HepG2 (cell line): ENCODE data around the gene NFAT5. TPM values are rescaled to one million over a fixed set of nuclear protein-coding genes. Genes with fewer than 3 reads are reported as not detected.

ENCODE experiments used
- ATAC-seq: fragments of 200-7000 bp; cut with Tn5 transposase; 3 replicates; pipeline ENCODE4 v1.9.1; 2020; ENCODE audit warnings: mild to moderate bottlenecking, moderate library complexity
- BruUV-seq: library from RNA; stranded (reverse); fragments of 400-500 nt; replicated peaks from 2 replicates; lab custom pipeline; 2021; lab: Mats Ljungman, UMichigan
- CTCF ChIA-PET: fragments of 300-600 bp; formaldehyde crosslinking; extraction: SDS; loops from one replicate; lab custom pipeline; 2021; ENCODE audit warnings: low total read pairs, inconsistent platforms, low intra/inter-chr PET ratio; lab: Yijun Ruan, JAX
- POLR2A ChIA-PET: fragments of 350-600 bp; sonication (Branson Sonifier 250); formaldehyde crosslinking; loops from one replicate; lab custom pipeline; 2020; ENCODE audit warnings: antibody characterized with exemption, inconsistent platforms; lab: Yijun Ruan, JAX
- DNase-seq: peaks from one replicate; pipeline ENCODE4 v3.0.0-alpha.2; 2015; ENCODE audit warnings: low spot score
- FAIRE-seq: peaks from 3 replicates; lab custom pipeline; 2011; peaks lifted over from hg19 to GRCh38; lab: Jason Lieb, UNC
- H2AFZ ChIP-seq: one replicate; pipeline ENCODE4 v1.6.1; 2011; ENCODE audit warnings: low read length, inconsistent platforms
- H3K27ac ChIP-seq: fragments of 300-600 bp; 3 replicates; pipeline ENCODE4 v1.8.0; 2011; ENCODE audit warnings: mixed run types, mild to moderate bottlenecking, mixed read lengths, low read length, inconsistent platforms; ENCODE audit not compliant: insufficient read depth; ENCODE audit errors: extremely low read length
- H3K27me3 ChIP-seq, 2 experiments: fragments of 200-600 bp in 1 of 2; 2 replicates in 1 of 2; 3 replicates in 1 of 2; pipeline versions ENCODE4 v1.6.0 to v1.8.0; 2011; ENCODE audit warnings: low read length in 2 of 2, mild to moderate bottlenecking in 2 of 2, moderate library complexity in 2 of 2, inconsistent platforms in 1 of 2; ENCODE audit not compliant: insufficient read depth in 2 of 2, control insufficient read depth in 1 of 2
- H3K36me3 ChIP-seq, 2 experiments: fragments of 200-600 bp in 1 of 2; replicated peaks in 1 of 2; 2 replicates in 1 of 2; 3 replicates in 1 of 2; pipeline versions ENCODE4 v1.5.1 to v1.8.0; 2011; ENCODE audit warnings: low read length in 2 of 2, inconsistent platforms in 1 of 2; ENCODE audit not compliant: insufficient read depth in 2 of 2, control insufficient read depth in 1 of 2
- H3K4me1 ChIP-seq: 2 replicates; pipeline ENCODE4 v1.5.1; 2012; ENCODE audit warnings: low read length, inconsistent platforms; ENCODE audit not compliant: insufficient read depth
- H3K4me2 ChIP-seq: 2 replicates; pipeline ENCODE4 v1.6.0; 2011; ENCODE audit warnings: low read depth, low read length, inconsistent platforms
- H3K4me3 ChIP-seq, 3 experiments: fragments of 200-600 bp in 1 of 3; sonication (generic), shearing (Covaris generic) in 1 of 3; replicated peaks in 1 of 3; 2 replicates each; pipeline ENCODE4 v1.5.1; 2011 to 2016; ENCODE audit warnings: low read length in 3 of 3, inconsistent platforms in 2 of 3, low read depth in 2 of 3, mild to moderate bottlenecking in 2 of 3, control low read depth in 1 of 3, mixed read lengths in 1 of 3; ENCODE audit not compliant: insufficient read depth in 1 of 3
- H3K79me2 ChIP-seq: one replicate; pipeline ENCODE4 v1.6.1; 2011; ENCODE audit warnings: low read length, inconsistent platforms; ENCODE audit not compliant: insufficient read depth
- H3K9ac ChIP-seq: 2 replicates; pipeline ENCODE4 v1.6.0; 2011; ENCODE audit warnings: mild to moderate bottlenecking, low read depth, low read length, inconsistent platforms; ENCODE audit not compliant: insufficient read depth
- H3K9me3 ChIP-seq: 2 replicates; pipeline ENCODE4 v1.5.1; 2012; ENCODE audit warnings: mild to moderate bottlenecking, low read length
- H4K20me1 ChIP-seq: 2 replicates; pipeline ENCODE4 v1.6.0; 2011; ENCODE audit warnings: inconsistent platforms, mild to moderate bottlenecking, low read length, moderate library complexity; ENCODE audit not compliant: insufficient read depth
- ATF1 ChIP-seq: IDR thresholded peaks from 2 replicates; pipeline ENCODE4 v1.6.1; 2016; ENCODE audit warnings: mild to moderate bottlenecking, control low read depth
- LCORL ChIP-seq, 2 experiments: fragments of 450-650 bp in 1 of 2; sonication (generic) in 1 of 2; formaldehyde crosslinking in 1 of 2; IDR thresholded peaks; 2 replicates each; pipeline versions ENCODE4 v1.5.0 to v1.6.1; 2017 to 2020; ENCODE audit warnings: antibody characterized with exemption in 1 of 2, missing genetic modification reagents in 1 of 2
- NCOA2 ChIP-seq: sonication (generic); formaldehyde crosslinking; IDR thresholded peaks from 2 replicates; pipeline ENCODE4 v1.8.0; 2022; ENCODE audit warnings: inconsistent platforms
- SALL1 ChIP-seq: sonication (generic); formaldehyde crosslinking; IDR thresholded peaks from 2 replicates; pipeline ENCODE4 v1.8.0; 2022; ENCODE audit warnings: mild to moderate bottlenecking, missing genetic modification reagents
- THAP11 ChIP-seq: IDR thresholded peaks from 2 replicates; pipeline ENCODE4 v1.6.1; 2016; ENCODE audit warnings: missing biosample characterization, missing genetic modification reagents
- ZNF121 ChIP-seq: sonication (generic); formaldehyde crosslinking; IDR thresholded peaks from 2 replicates; pipeline ENCODE4 v1.5.0; 2020; ENCODE audit warnings: mild to moderate bottlenecking, missing genetic modification reagents
- ZNF274 ChIP-seq: sonication (generic); formaldehyde crosslinking; IDR thresholded peaks from 2 replicates; pipeline ENCODE4 v1.5.1; 2020; ENCODE audit warnings: mild to moderate bottlenecking, missing genetic modification reagents
- ZNF558 ChIP-seq: sonication (generic); formaldehyde crosslinking; IDR thresholded peaks from 2 replicates; pipeline ENCODE4 v1.9.0; 2022; ENCODE audit warnings: mild to moderate bottlenecking, missing genetic modification reagents, borderline replicate concordance
- WGBS: methylation state at CpG from one replicate; pipeline ENCODE4 v1.1.6; 2017; ENCODE audit warnings: low lambda C conversion rate; 5-methylcytosine and 5-hydroxymethylcytosine counted together
- in situ Hi-C: cut with HindIII; loops from 2 replicates; pipeline ENCODE4 v1.10.0; 2017; ENCODE audit warnings: low pct_unique_long_range_greater_than_20kb; ENCODE audit not compliant: extremely low pct_ligation_motif_present
- intact Hi-C: fragments of 100-400 bp; cut with micrococcal nuclease; formaldehyde crosslinking; loops from one replicate; pipeline ENCODE4 v1.10.0; 2022; ENCODE audit not compliant: unreplicated experiment
- polyA plus RNA-seq, 8 experiments: library from polyadenylated mRNA; depleted of rRNA in 3 of 8; stranded (reverse) in 7 of 8; unstranded in 1 of 8; fragments of >200 nt; fragmentation: Illumina TruSeq in 4 of 8; extraction: Trizol in 4 of 8; gene quantifications; 2 replicates each; pipeline versions ENCODE4 v1.2.1 to v1.2.3, GENCODE V29; 2011 to 2016; ENCODE audit warnings: low read depth in 4 of 8, missing spikeins in 1 of 8, mixed read lengths in 1 of 8; ENCODE audit not compliant: insufficient read depth in 1 of 8
- total RNA-seq, 5 experiments: library from RNA; depleted of rRNA; stranded (reverse); fragments of >200 nt; fragmentation: Illumina TruSeq; extraction: Trizol; gene quantifications; 2 replicates each; pipeline ENCODE4 v1.2.3, GENCODE V29; 2016; ENCODE audit warnings: low read depth in 1 of 5
- TF ChIP-seq, protein P1 (sequence below): sonication (generic); formaldehyde crosslinking; IDR thresholded peaks from 2 replicates; pipeline ENCODE4 v1.5.1; 2020; ENCODE audit warnings: missing genetic modification reagents, mild to moderate bottlenecking, borderline replicate concordance
- TF ChIP-seq, protein P2 (sequence below): IDR thresholded peaks from 2 replicates; pipeline ENCODE4 v1.6.1; 2012; ENCODE audit warnings: low read depth, low read length, improper control_type of control experiment
- TF ChIP-seq, protein P3 (sequence below): sonication (generic); formaldehyde crosslinking; IDR thresholded peaks from 2 replicates; pipeline ENCODE4 v1.4.0; 2020; ENCODE audit warnings: missing genetic modification reagents

The NFAT5 gene
- total and polyA plus RNA-seq, 2 of the 13 experiments (the other 11 are each of a cell fraction or from before 2014, with no cell fraction given): 20.5 to 54.3 TPM

DNA sequence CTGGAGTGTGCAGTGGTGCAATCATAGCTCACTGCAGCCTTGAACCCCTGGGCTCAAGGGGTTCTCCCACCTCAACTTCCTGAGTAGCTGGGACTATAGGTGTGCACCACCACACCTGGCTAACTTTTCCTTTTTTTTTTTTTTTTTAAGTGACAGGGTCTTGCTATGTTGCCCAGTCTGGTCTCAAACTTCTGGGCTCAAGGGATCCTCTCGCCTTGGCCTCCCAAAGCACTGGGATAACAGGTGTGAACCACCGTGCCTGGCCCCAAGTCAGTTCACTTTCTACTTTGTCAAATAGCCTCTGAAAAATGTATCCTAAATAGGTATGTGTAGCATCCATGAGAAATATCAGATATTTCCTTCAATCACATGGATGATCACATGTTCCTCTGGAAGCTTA, 9.9 kb upstream of the NFAT5 start:
- no peak for FAIRE-seq
- intact Hi-C loops: no loop called here

DNA sequence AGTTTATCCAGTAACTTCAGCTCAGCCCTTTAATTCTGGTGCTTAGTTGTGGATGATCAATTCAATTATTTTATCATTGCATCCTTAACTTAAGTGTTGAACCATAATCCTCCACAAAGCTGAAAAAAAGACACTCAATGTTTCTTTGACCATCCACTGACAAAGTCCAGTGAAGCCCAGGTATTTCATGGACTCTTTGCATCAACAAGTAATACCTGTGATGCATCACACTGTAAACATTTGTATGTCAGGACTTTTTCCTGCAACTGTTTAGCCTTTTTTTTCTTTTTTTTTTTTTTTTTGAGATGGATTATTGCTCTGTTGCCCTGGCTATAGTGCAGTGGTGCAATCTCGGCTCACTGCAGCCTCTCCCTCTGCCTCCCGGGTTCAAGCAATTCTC, 6.6 kb upstream of the NFAT5 start:
- CTCF ChIA-PET: no interaction called here
- ATAC-seq (peak; percentile 24; the same call in 1 of the 3 replicates), DNase-seq (peak; percentile 32), FAIRE-seq (no peak)
- POLR2A ChIA-PET: no interaction called here
- no peak overlapping the region for H3K4me3 ChIP-seq
- no peaks in the 10 kb centered on the region for H3K36me3 ChIP-seq
- H3K4me1 ChIP-seq: peaks cover 59% of the 10 kb centered on the region
- H3K27me3 ChIP-seq: no peaks in the 10 kb centered on the region
- no peak overlapping the region; the same call in 1 of the 2 replicates for H3K4me2 ChIP-seq
- H3K27ac ChIP-seq: no peak overlapping the region
- no peak overlapping the region for H3K9ac ChIP-seq
- WGBS: 23% methylated on average over 2 of the region's 2 CpGs
- H2AFZ ChIP-seq: no peak overlapping the region
- H3K9me3 ChIP-seq: no peaks in the 10 kb centered on the region
- intact Hi-C loops (no loop called here), in situ Hi-C loops (no loop called here)
- H4K20me1 ChIP-seq: no peaks in the 10 kb centered on the region
- peaks cover 5% of the 10 kb centered on the region for H3K79me2 ChIP-seq
- BruUV-seq: no TSS peak
- TF ChIP-seq ZNF558 (no peak), LCORL (IDR thresholded peaks at IDR 0.05) (no peak), LCORL (CRISPR knock-in tag; IDR thresholded peaks at IDR 0.05) (peak; percentile 22; the same call in 1 of the 2 replicates), SALL1 (CRISPR knock-in tag) (no peak), ATF1 (CRISPR knock-in tag) (no peak), NCOA2 (no peak), ZNF274 (CRISPR knock-in tag) (no peak)
- TF ChIP-seq, protein P1, sequence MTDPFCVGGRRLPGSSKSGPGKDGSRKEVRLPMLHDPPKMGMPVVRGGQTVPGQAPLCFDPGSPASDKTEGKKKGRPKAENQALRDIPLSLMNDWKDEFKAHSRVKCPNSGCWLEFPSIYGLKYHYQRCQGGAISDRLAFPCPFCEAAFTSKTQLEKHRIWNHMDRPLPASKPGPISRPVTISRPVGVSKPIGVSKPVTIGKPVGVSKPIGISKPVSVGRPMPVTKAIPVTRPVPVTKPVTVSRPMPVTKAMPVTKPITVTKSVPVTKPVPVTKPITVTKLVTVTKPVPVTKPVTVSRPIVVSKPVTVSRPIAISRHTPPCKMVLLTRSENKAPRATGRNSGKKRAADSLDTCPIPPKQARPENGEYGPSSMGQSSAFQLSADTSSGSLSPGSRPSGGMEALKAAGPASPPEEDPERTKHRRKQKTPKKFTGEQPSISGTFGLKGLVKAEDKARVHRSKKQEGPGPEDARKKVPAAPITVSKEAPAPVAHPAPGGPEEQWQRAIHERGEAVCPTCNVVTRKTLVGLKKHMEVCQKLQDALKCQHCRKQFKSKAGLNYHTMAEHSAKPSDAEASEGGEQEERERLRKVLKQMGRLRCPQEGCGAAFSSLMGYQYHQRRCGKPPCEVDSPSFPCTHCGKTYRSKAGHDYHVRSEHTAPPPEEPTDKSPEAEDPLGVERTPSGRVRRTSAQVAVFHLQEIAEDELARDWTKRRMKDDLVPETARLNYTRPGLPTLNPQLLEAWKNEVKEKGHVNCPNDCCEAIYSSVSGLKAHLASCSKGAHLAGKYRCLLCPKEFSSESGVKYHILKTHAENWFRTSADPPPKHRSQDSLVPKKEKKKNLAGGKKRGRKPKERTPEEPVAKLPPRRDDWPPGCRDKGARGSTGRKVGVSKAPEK (CRISPR knock-in tag): no peak
- TF ChIP-seq, protein P2, sequence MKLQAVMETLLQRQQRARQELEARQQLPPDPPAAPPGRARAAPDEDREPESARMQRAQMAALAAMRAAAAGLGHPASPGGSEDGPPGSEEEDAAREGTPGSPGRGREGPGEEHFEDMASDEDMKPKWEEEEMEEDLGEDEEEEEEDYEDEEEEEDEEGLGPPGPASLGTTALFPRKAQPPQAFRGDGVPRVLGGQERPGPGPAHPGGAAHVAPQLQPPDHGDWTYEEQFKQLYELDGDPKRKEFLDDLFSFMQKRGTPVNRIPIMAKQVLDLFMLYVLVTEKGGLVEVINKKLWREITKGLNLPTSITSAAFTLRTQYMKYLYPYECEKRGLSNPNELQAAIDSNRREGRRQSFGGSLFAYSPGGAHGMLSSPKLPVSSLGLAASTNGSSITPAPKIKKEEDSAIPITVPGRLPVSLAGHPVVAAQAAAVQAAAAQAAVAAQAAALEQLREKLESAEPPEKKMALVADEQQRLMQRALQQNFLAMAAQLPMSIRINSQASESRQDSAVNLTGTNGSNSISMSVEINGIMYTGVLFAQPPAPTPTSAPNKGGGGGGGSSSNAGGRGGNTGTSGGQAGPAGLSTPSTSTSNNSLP: peak; percentile 42; the same call in 1 of the 2 replicates

More for the DNA sequence above, 9.9 kb upstream of the NFAT5 start:
- BruUV-seq: no TSS peak
- H3K4me3 ChIP-seq: no peak overlapping the region
- no peaks in the 10 kb centered on the region for H3K79me2 ChIP-seq
- ATAC-seq (no peak), DNase-seq (no peak)
- no peaks in the 10 kb centered on the region for H3K27me3 ChIP-seq
- H3K27ac ChIP-seq: no peak overlapping the region
- H3K9ac ChIP-seq: no peak overlapping the region
- peak; percentile 94 for TF ChIP-seq ZNF121
- TF ChIP-seq, protein P3, sequence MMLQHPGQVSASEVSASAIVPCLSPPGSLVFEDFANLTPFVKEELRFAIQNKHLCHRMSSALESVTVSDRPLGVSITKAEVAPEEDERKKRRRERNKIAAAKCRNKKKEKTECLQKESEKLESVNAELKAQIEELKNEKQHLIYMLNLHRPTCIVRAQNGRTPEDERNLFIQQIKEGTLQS (CRISPR knock-in tag): no peak
- TF ChIP-seq THAP11 (CRISPR knock-in tag): no peak
- in situ Hi-C loops: no loop called here
- H3K36me3 ChIP-seq: no peaks in the 10 kb centered on the region
- H3K4me2 ChIP-seq: no peak overlapping the region
- H4K20me1 ChIP-seq: no peaks in the 10 kb centered on the region
- H3K9me3 ChIP-seq: no peaks in the 10 kb centered on the region
- peaks cover 28% of the 10 kb centered on the region for H3K4me1 ChIP-seq
- CTCF ChIA-PET: no interaction called here
- WGBS: 87% methylated on average over 2 of the region's 2 CpGs
- POLR2A ChIA-PET: interaction anchor here (3.4 kb wide), 1 partner anchor 9 kb away, joined by 17 read pairs; the partner anchor contains the start of gene NFAT5
- no peak overlapping the region for H2AFZ ChIP-seq
